SW 1271 (cell line): ENCODE measurements around the gene PLCB4.

Experiments used
- DNase-seq, 2 experiments: peaks; one replicate each; lab custom pipeline; 2025; lab: John Stamatoyannopoulos, UW

PLCB4 gene

GRCh38 chr20:9179193-9179802 is 110.4 kb downstream of the PLCB4 start:
- DNase-seq = peak in 1 of 2 experiments; percentile 27

- no peak for DNase-seq
Observed at GRCh38 chr20:9179867-9180266, 111.0 kb downstream of the PLCB4 start.

- no peak for DNase-seq
Observed at GRCh38 chr20:9180481-9181257, 111.8 kb downstream of the PLCB4 start.

GRCh38 chr20:9185511-9185910 is 116.6 kb downstream of the PLCB4 start:
- no peak for DNase-seq

GRCh38 chr20:9186396-9186795 is 117.5 kb downstream of the PLCB4 start:
- DNase-seq = no peak

GRCh38 chr20:9195031-9195430 is 126.1 kb downstream of the PLCB4 start:
- no peak for DNase-seq

- no peak for DNase-seq
Observed at GRCh38 chr20:9196110-9196509, 127.2 kb downstream of the PLCB4 start.

GRCh38 chr20:9198460-9198859 is 129.6 kb downstream of the PLCB4 start:
- DNase-seq = no peak

GRCh38 chr20:9200196-9200595 is 131.3 kb downstream of the PLCB4 start:
- no peak for DNase-seq

- peak; percentile 62 to 78 for DNase-seq
Observed at GRCh38 chr20:9200620-9201019, 131.7 kb downstream of the PLCB4 start.

GRCh38 chr20:9202420-9203080 is 133.7 kb downstream of the PLCB4 start:
- DNase-seq = no peak

- DNase-seq = no peak
Observed at GRCh38 chr20:9203081-9203447, 134.2 kb downstream of the PLCB4 start.

- DNase-seq = no peak
Observed at GRCh38 chr20:9204979-9205378, 136.1 kb downstream of the PLCB4 start.

- DNase-seq = no peak
Observed at GRCh38 chr20:9206486-9206885, 137.6 kb downstream of the PLCB4 start.

- no peak for DNase-seq
Observed at GRCh38 chr20:9207253-9207652, 138.4 kb downstream of the PLCB4 start.

- no peak for DNase-seq
Observed at GRCh38 chr20:9210356-9210755, 141.5 kb downstream of the PLCB4 start.

GRCh38 chr20:9211016-9211760 is 142.3 kb downstream of the PLCB4 start:
- DNase-seq = no peak

GRCh38 chr20:9212735-9213134 is 143.8 kb downstream of the PLCB4 start:
- DNase-seq = no peak

- no peak for DNase-seq
Observed at GRCh38 chr20:9214685-9215084, 145.8 kb downstream of the PLCB4 start.

- peak in 1 of 2 experiments; percentile 23 for DNase-seq
Observed at GRCh38 chr20:9215539-9215938, 146.7 kb downstream of the PLCB4 start.

GRCh38 chr20:9218531-9218961 is 149.7 kb downstream of the PLCB4 start:
- no peak for DNase-seq

GRCh38 chr20:9220874-9221547 is 152.1 kb downstream of the PLCB4 start:
- no peak for DNase-seq
